ENCODE results near the gene BRCA1. TPM values are rescaled to one million over a fixed set of nuclear protein-coding genes. Genes with fewer than 3 reads are reported as not detected.

BRCA1 gene
- total RNA-seq, 1 experiment from 2014 or later: 50.8 TPM

- Histone ChIP-seq H3K4me1 (peaks cover 16% of the 10 kb centered on the region), H3K4me3 (ENCODE audit: low read depth, low read length) (peak overlapping the region; percentile 59), H3K9me3 (no peaks in the 10 kb centered on the region), H3K36me3 (ENCODE audit: control insufficient read depth, insufficient read depth, low read length) (peaks cover 3% of the 10 kb centered on the region; the same call in 1 of the 2 replicates), H3K27me3 (replicated peaks; ENCODE audit: control insufficient read depth, insufficient read depth, low read length) (no peaks in the 10 kb centered on the region)
- ChIA-PET CTCF (interaction anchor here (1.4 to 1.9 kb wide), 3 partner anchors 17 to 175 kb away, joined by 3 to 13 read pairs (median 4); partner anchors contain the start of gene BECN1), POLR2A (interaction anchor here (0.6 to 2.0 kb wide), 10 partner anchors 8 to 1212 kb away, joined by 3 to 37 read pairs (median 15); partner anchors contain the start of genes IFI35, JUP, TMEM106A and VAT1)
- peak overlapping the region; percentile 90 for H3K4me3 Mint-ChIP-seq (ENCODE audit: unreplicated experiment)
- no TSS peak for BruUV-seq (replicated peaks)
- peaks cover 12% of the 10 kb centered on the region for H3K4me1 Mint-ChIP-seq (ENCODE audit: low read depth, unreplicated experiment)
- no peaks in the 10 kb centered on the region for H3K9me3 Mint-ChIP-seq (ENCODE audit: unreplicated experiment)
- H3K36me3 Mint-ChIP-seq (ENCODE audit: insufficient read depth, unreplicated experiment): peaks cover 80% of the 10 kb centered on the region
- no peak for TF ChIP-seq CTCF (IDR thresholded peaks at IDR 0.05; ENCODE audit: insufficient read depth in 1 of 2, low read depth in 1 of 2, low read length in 1 of 2, severe bottlenecking in 1 of 2, unreplicated experiment in 1 of 2)
- no peaks in the 10 kb centered on the region for H3K27me3 Mint-ChIP-seq (ENCODE audit: insufficient read depth, unreplicated experiment)
- intact Hi-C loops (cut with micrococcal nuclease; ENCODE audit: unreplicated experiment): loop anchor here (2.0 kb wide), 1 partner anchor 18 kb away; the partner anchor contains the start of genes PTGES3L and RUNDC1
- DNase-seq: no peak
- H3K27ac Mint-ChIP-seq (ENCODE audit: unreplicated experiment): peak overlapping the region; percentile 99
Measured at GRCh38 chr17:42999003-42999525, 126.1 kb downstream of the BRCA1 start.

- Histone ChIP-seq H3K9me3 (no peaks in the 10 kb centered on the region), H3K36me3 (ENCODE audit: control insufficient read depth, insufficient read depth, low read length) (peaks cover 3% of the 10 kb centered on the region; the same call in 1 of the 2 replicates), H3K4me3 (ENCODE audit: low read depth, low read length) (peak within 1 kb of the TSS; percentile 59), H3K4me1 (peaks cover 16% of the 10 kb centered on the region), H3K27me3 (replicated peaks; ENCODE audit: control insufficient read depth, insufficient read depth, low read length) (no peaks in the 10 kb centered on the region)
- Mint-ChIP-seq H3K4me1 (ENCODE audit: low read depth, unreplicated experiment) (peaks cover 12% of the 10 kb centered on the region), H3K27me3 (ENCODE audit: insufficient read depth, unreplicated experiment) (no peaks in the 10 kb centered on the region), H3K27ac (ENCODE audit: unreplicated experiment) (peak within 1 kb of the TSS; percentile 99), H3K9me3 (ENCODE audit: unreplicated experiment) (no peaks in the 10 kb centered on the region), H3K4me3 (ENCODE audit: unreplicated experiment) (peak within 1 kb of the TSS; percentile 90), H3K36me3 (ENCODE audit: insufficient read depth, unreplicated experiment) (peaks cover 72% of the 10 kb centered on the region)
- POLR2A ChIA-PET: interaction anchor here (0.5 to 2.0 kb wide), 45 partner anchors 8 to 1325 kb away, joined by 3 to 37 read pairs (median 6); partner anchors contain the start of genes AARSD1, BECN1, BRCA1 and COA3
- TF ChIP-seq CTCF (IDR thresholded peaks at IDR 0.05; ENCODE audit: insufficient read depth in 1 of 2, low read depth in 1 of 2, low read length in 1 of 2, severe bottlenecking in 1 of 2, unreplicated experiment in 1 of 2): peak; percentile 82 to 91
- DNase-seq: peak; percentile 98 to 99
- CTCF ChIA-PET: interaction anchor here (0.6 to 1.9 kb wide), 22 partner anchors 8 to 486 kb away, joined by 3 to 13 read pairs (median 3); partner anchors contain the start of genes BECN1, DHX8, IFI35 and RETREG3
- BruUV-seq (replicated peaks): TSS peak; percentile 75
- intact Hi-C loops (cut with micrococcal nuclease; ENCODE audit: unreplicated experiment): loop anchor here (1.0 to 2.0 kb wide), 2 partner anchors 17 to 155 kb away; partner anchors contain the start of genes PTGES3L and RUNDC1
Measured at GRCh38 chr17:42997984-42998938, 126.9 kb downstream of the BRCA1 start, which contains the start of gene RPL27. Gene RPL27 (plus strand): TSS chr17:42998419. CDS start chr17:42998751, 332 bp downstream.

All from Caco-2 (cell line).